Nephron progenitor cell (in vitro differentiated cells): ENCODE measurements around the gene CARD14.
A peak's percentile ranks its signal among the peaks of the same experiment; 100 is the strongest.

ENCODE experiments used
- DNase-seq: peaks from one replicate; pipeline ENCODE4 v3.0.0; 2021
- H3K27ac Mint-ChIP-seq: 2 replicates; pipeline ENCODE4 v1.8.0; 2021; ENCODE audit warnings: mild to moderate bottlenecking, moderate library complexity, mixed read lengths
- H3K27me3 Mint-ChIP-seq: 2 replicates; pipeline ENCODE4 v1.8.0; 2021; ENCODE audit warnings: mild to moderate bottlenecking, low read depth, mixed read lengths; ENCODE audit not compliant: poor library complexity
- H3K36me3 Mint-ChIP-seq: 2 replicates; pipeline ENCODE4 v1.8.0; 2021; ENCODE audit warnings: low read depth, mixed read lengths
- H3K4me1 Mint-ChIP-seq: 2 replicates; pipeline ENCODE4 v1.8.0; 2021; ENCODE audit warnings: mixed read lengths
- H3K4me3 Mint-ChIP-seq: 2 replicates; pipeline ENCODE4 v1.8.0; 2021; ENCODE audit warnings: mild to moderate bottlenecking, moderate library complexity, mixed read lengths
- H3K9me3 Mint-ChIP-seq: 2 replicates; pipeline ENCODE4 v1.8.0; 2021; ENCODE audit warnings: mild to moderate bottlenecking, moderate library complexity, mixed read lengths
- CTCF ChIP-seq: fragments of 200-600 bp; sonication (generic); IDR thresholded peaks from 2 replicates; pipeline ENCODE4 v1.5.0; 2021; ENCODE audit warnings: antibody characterized with exemption

CARD14 gene

GRCh38 chr17:80189611-80190010 lies 19.8 kb downstream of the CARD14 start:
- peak; percentile 48 for DNase-seq
- no peak overlapping the region for H3K4me3 Mint-ChIP-seq
- H3K27me3 Mint-ChIP-seq, result peaks cover 5% of the 10 kb centered on the region
- H3K9me3 Mint-ChIP-seq, result no peaks in the 10 kb centered on the region
- no peak for TF ChIP-seq CTCF
- H3K4me1 Mint-ChIP-seq, result peaks cover 57% of the 10 kb centered on the region
- peak overlapping the region; percentile 36 for H3K27ac Mint-ChIP-seq
- H3K36me3 Mint-ChIP-seq, result no peaks in the 10 kb centered on the region

GRCh38 chr17:80190716-80191115 lies 20.9 kb downstream of the CARD14 start:
- TF ChIP-seq CTCF, result no peak
- Mint-ChIP-seq H3K9me3 (no peaks in the 10 kb centered on the region), H3K4me3 (no peak overlapping the region), H3K36me3 (no peaks in the 10 kb centered on the region), H3K27ac (no peak overlapping the region), H3K4me1 (peaks cover 56% of the 10 kb centered on the region), H3K27me3 (peaks cover 5% of the 10 kb centered on the region)
- DNase-seq, result no peak

- Mint-ChIP-seq H3K27me3 (peaks cover 5% of the 10 kb centered on the region), H3K4me1 (peaks cover 55% of the 10 kb centered on the region), H3K9me3 (no peaks in the 10 kb centered on the region), H3K36me3 (no peaks in the 10 kb centered on the region), H3K4me3 (no peak overlapping the region), H3K27ac (no peak overlapping the region)
- no peak for TF ChIP-seq CTCF
- DNase-seq, result no peak
Observed at GRCh38 chr17:80191192-80191591, 21.4 kb downstream of the CARD14 start.

GRCh38 chr17:80191865-80192661 lies 22.2 kb downstream of the CARD14 start:
- H3K27me3 Mint-ChIP-seq, result peaks cover 5% of the 10 kb centered on the region
- no peak overlapping the region for H3K4me3 Mint-ChIP-seq
- H3K36me3 Mint-ChIP-seq, result no peaks in the 10 kb centered on the region
- H3K9me3 Mint-ChIP-seq, result no peaks in the 10 kb centered on the region
- DNase-seq, result no peak
- no peak overlapping the region for H3K27ac Mint-ChIP-seq
- H3K4me1 Mint-ChIP-seq, result peaks cover 53% of the 10 kb centered on the region
- no peak for TF ChIP-seq CTCF

- Mint-ChIP-seq H3K4me1 (peaks cover 53% of the 10 kb centered on the region), H3K27me3 (peaks cover 5% of the 10 kb centered on the region), H3K36me3 (no peaks in the 10 kb centered on the region), H3K9me3 (no peaks in the 10 kb centered on the region), H3K4me3 (no peak overlapping the region), H3K27ac (no peak overlapping the region)
- TF ChIP-seq CTCF, result no peak
- DNase-seq, result no peak
Observed at GRCh38 chr17:80195141-80195540, 25.3 kb downstream of the CARD14 start.
